DND-41 (cell line): ENCODE data around the gene SLC24A3.

Experiments
- EZH2 ChIP-seq: IDR thresholded peaks from 3 replicates; pipeline ENCODE4 v1.6.1; 2012; ENCODE audit warnings: borderline replicate concordance, low read depth, mild to moderate bottlenecking, moderate library complexity, low read length, inconsistent platforms; ENCODE audit not compliant: severe bottlenecking
- TF ChIP-seq, protein P1 (sequence below): IDR thresholded peaks from 2 replicates; pipeline ENCODE4 v1.5.1; 2012; ENCODE audit warnings: borderline replicate concordance, low read length, moderate library complexity, mild to moderate bottlenecking; ENCODE audit not compliant: poor library complexity, severe bottlenecking; ENCODE audit errors: extremely low read depth

DNA sequence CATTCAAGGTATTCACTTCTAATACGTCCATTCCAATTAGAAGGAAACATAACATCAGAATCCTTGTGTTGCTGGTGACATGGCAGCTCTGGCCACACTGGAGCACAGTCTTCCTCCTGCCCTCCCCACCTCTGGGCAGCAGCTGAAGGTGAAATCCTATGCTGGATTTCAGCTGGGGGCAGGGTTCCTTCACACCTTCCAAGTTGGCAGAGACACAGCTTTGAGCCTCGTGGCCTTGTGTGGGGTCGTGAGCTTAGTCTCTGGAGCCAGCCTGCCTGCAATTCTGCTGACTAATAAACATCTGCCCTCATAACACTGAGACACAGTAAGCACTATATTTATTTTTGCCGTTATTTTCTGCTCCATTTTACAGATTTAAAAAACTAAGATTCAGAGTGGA lies 326.7 kb downstream of the SLC24A3 start:
- no peak for TF ChIP-seq EZH2
- TF ChIP-seq, protein P1, sequence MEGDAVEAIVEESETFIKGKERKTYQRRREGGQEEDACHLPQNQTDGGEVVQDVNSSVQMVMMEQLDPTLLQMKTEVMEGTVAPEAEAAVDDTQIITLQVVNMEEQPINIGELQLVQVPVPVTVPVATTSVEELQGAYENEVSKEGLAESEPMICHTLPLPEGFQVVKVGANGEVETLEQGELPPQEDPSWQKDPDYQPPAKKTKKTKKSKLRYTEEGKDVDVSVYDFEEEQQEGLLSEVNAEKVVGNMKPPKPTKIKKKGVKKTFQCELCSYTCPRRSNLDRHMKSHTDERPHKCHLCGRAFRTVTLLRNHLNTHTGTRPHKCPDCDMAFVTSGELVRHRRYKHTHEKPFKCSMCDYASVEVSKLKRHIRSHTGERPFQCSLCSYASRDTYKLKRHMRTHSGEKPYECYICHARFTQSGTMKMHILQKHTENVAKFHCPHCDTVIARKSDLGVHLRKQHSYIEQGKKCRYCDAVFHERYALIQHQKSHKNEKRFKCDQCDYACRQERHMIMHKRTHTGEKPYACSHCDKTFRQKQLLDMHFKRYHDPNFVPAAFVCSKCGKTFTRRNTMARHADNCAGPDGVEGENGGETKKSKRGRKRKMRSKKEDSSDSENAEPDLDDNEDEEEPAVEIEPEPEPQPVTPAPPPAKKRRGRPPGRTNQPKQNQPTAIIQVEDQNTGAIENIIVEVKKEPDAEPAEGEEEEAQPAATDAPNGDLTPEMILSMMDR: no peak
